ENCODE measurements around the gene ATP9B.
A peak's percentile ranks its signal among the peaks of the same experiment; 100 is the strongest.
"Not testable (repeated sequence)": the region's sequence is repeated elsewhere in the genome, so short reads cannot be mapped to it uniquely, and the experiment has no call there.

The ATP9B gene

DNA sequence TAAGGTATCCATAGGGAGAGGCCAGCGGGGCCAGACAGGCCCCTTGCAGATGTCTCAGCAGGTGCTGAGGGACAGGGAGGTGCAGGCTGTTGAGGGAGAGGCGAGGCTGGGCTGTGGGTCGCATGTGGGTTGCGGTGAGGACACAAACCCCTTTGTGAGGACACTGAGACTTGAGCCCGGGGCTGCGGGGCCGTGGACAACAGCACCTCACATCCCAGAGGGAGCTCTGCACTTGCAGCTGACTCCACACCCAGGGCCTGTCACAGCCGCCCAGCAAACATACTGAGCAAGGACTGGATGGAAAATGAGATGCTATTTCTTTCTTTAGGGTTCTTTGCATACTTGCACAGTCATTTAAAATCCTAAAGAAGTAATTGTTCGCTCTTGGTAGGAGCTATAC, 231.2 kb downstream of the ATP9B start:
- DNase-seq, result no peak

DNA sequence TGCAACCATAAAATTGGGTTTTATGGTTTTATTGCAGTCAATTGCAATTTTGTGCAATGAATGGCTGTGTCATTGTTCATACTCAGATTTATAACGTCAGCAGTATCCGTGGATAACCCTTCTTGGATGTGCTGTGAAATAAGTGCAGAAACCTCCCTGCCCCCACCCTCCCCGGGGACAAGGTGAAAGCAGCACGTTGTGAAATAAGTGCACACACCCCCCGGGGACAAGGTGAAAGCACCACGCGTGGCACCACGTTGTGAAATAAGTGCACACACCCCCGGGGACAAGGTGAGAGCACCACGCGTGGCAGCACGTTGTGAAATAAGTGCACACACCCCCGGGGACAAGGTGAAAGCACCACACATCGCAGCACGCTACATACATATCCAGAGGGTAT, 232.9 kb downstream of the ATP9B start:
- DNase-seq, result peak; percentile 54

- DNase-seq, result peak; percentile 94
Measured at GRCh38 chr18:79305911-79306310, 236.7 kb downstream of the ATP9B start.

GRCh38 chr18:79309614-79310358, 240.6 kb downstream of the ATP9B start:
- peak; percentile 47 for DNase-seq

DNA sequence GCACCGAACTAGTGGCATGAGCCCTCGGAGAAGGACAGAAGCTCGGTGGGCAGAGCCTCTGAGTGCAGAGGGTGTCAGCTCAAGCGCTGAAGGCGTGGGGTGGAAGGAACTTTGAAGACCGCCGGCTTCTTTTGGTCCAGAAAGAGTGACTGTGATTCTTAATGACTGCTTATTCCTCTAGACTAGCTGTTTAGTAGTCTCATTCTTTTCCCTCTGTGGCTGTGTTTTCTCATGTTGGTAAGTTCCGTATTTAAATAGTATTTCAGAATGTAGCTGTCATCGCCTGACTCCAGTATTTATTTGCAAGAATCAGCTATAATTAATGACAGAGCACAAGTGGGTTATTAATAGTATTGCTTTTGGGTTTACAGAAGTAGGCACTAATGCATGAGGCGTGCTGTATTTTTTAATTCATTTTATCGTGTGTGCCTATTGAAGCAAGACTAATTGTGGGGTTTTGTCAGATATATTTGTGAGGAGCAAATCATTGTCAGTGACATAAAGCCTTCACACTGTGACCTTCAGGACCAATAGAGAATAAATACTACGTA, 245.7 kb downstream of the ATP9B start:
- no peak for DNase-seq

- peak; percentile 36 for DNase-seq
Measured at GRCh38 chr18:79315596-79315995, 246.4 kb downstream of the ATP9B start.

DNA sequence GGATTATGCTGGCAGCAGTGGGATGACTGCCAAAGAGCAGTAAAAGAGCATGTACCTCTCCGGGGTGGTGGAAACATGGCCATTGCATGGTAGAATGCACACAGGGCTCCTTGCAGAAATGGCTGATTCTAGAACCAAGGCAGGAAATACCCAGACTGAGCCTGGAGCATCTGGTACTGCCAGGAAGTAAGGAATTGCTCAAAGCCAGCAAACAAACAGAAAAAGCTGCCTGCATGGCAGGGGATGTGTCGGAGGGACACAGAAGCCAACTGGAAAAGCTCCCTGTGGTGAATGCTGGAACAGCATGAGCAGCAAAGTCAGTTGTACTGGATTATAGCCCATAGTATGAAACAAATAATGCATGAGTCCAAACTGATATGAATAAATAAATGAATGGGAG, 248.5 kb downstream of the ATP9B start:
- peak; percentile 90 for DNase-seq

DNA sequence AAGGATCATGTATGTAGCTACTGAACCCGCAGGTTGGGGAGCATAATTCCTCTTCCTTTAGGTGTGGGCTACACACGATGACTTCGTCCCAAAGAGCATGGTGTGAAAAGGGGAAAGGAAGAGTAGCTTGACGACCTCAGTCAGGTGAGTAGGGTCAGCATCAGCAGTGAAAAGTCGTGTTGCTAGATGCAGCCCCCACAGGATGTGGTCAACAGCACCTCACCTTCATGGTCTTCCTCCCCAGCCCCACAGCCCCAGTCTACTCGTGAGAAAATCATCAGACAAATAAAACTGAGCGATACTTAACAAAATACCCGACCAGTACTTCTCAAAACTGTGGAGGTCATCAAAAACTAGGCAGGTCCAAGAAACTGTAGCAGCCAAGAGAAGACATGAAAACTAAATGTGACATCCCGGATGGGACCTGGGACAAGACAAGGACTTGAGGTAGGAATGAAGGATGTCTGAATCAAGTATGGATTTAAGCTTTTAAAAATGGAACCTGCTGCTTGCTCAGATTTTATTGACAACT, 249.0 kb downstream of the ATP9B start:
- DNase-seq, result peak; percentile 51

GRCh38 chr18:79320216-79320850, 251.1 kb downstream of the ATP9B start:
- no peak for DNase-seq

DNA sequence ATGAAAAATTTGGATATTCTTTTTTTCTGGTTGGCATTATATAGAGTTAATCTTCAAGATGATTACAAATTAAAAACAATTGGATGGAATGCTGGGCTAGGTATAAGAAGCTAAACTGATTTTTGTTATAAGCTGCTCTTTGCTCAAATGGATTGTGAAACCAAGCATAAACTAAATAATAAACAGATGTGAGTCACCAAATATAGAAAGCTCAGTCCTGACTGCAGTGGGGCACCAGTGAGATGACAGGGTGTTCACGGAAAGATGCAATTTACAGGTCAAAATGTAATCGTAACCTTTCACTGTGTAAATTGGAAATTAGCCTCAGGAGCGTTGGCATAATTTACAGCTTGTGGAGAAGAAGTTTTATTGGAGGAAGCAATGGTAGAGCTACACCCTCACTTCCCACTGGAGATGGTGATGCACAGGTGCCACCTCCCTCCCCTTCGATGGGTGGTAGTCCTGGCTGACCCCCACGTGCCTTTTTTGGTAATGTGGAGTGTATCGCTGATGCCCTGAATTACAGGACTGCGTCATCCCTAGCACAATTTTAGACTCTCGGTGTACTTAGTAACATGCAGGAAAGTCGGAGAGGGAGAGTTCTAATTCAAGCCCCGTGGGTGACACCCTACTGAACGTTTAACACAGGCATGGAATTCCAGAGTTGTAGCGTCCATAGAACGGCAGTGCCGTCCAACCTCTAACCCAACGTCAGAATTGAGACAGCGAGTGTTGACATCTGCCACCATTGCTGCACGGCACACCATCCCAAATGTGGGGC, 252.6 kb downstream of the ATP9B start:
- DNase-seq, result peak; percentile 94

- no peak for DNase-seq
Measured at GRCh38 chr18:79322441-79322840, 253.2 kb downstream of the ATP9B start.

GRCh38 chr18:79323471-79323870, 254.3 kb downstream of the ATP9B start:
- DNase-seq, result no peak

DNA sequence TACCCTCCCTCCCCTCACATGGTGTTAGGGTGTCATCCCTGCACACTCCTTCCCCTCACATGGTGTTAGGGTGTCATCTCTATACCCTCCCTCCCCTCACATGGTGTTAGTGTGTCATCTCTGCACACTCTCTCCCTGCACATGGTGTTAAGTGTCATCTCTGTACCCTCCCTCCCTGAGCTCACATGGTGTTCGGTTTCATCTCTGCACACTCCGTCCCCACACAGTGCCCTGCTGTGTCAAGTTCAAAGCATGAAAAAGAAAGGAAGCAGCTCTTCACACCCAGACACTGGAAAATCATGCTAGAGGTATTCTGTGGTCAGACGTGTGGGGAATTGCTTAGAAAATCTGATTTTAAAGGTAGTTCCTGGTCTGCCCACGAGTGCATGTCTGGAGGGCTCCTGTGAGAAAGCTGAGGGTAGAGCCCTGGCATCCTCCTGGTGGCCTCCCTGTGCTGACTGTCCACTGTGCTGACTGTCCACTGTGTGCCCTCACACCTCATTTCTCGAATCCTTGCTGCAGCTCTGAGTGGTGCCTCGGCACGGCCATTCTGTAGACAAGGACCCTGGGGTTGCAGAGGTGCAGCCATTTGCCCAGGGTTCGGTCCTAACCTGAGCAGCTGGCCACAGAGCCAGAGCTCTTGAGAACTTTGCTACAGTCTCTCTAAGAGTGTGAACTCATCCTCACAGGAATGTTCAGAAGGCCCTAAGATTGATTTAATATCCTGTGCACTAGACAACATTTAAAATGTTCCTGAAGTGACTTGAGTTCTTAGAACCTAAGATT, 257.4 kb downstream of the ATP9B start:
- peak; percentile 22 for DNase-seq

DNA sequence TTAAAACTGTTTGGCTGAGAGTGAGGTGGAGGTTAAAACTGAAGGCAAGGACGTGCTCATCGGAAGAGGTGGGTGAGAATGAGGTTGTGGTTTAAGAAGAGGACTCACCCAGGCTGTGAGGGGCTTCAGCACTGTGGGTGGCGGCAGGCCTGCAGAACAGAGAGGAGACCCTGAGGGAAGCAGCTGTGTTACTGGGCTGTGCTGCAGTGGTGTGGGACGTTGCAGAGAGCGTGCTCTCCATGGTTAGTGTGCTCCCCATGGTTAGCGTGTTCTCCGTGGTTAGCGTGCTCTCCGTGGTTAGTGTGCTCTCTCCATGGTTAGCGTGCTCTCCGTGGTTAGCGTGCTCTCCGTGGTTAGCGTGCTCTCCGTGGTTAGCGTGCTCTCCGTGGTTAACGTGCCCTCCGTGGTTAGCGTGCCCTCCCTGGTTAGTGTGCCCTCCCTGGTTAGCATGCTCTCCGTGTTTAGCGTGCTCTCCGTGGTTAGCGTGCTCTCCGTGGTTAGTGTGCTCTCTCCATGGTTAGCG, 258.1 kb downstream of the ATP9B start:
- no peak for DNase-seq

GRCh38 chr18:79327915-79328314, 258.7 kb downstream of the ATP9B start:
- DNase-seq, result not testable (repeated sequence)

DNA sequence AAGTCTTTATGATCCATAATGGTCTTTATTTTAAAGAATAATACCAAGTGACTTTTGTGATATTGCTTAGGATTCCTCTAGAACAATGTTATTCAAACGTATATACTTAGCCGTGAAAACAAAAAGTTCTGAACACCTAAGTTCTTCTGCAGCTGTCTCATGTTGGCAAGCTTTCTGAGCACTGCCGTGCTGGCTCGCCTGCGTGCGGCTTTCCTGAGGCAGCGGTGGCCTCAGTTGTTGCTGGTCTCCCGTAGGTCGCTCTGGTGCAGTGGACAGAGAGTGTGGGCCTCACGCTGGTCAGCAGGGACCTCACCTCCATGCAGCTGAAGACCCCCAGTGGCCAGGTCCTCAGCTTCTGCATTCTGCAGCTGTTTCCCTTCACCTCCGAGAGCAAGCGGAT, 259.7 kb downstream of the ATP9B start:
- DNase-seq, result no peak

DNA sequence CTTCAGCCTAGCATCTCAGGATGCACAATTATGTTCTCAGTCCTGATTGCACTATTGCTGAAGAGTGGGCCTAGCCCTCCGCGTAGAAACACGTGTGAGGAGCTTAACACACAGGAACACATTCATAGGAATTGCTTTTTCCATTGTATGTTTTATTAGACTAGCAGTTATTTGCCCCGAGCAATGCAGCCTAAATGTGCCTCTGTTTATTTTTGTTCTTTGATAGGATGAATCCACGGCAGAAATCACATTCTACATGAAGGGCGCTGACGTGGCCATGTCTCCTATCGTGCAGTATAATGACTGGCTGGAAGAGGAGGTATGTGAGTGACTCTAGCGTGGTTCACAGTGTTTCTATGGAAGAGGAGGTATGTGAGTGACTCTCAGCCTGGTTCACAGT, 260.6 kb downstream of the ATP9B start:
- no peak for DNase-seq

- peak; percentile 98 for DNase-seq
Measured at GRCh38 chr18:79332646-79333045, 263.5 kb downstream of the ATP9B start.

GRCh38 chr18:79333046-79333445, 263.9 kb downstream of the ATP9B start:
- DNase-seq, result no peak

GRCh38 chr18:79334496-79335233, 265.5 kb downstream of the ATP9B start:
- no peak for DNase-seq

GRCh38 chr18:79335833-79336360, 266.7 kb downstream of the ATP9B start:
- no peak for DNase-seq
